GM12878 (cell line): ENCODE data around the gene CEBPB. TPM values are rescaled to one million over a fixed set of nuclear protein-coding genes. Genes with fewer than 3 reads are reported as not detected.

Experiments used
- ATAC-seq: fragments of 200-7000 bp; cut with Tn5 transposase; 3 replicates; pipeline ENCODE4 v1.9.1; 2020; ENCODE audit warnings: mild to moderate bottlenecking, moderate library complexity
- BruUV-seq: library from RNA; stranded (reverse); fragments of 400-500 nt; replicated peaks from 2 replicates; lab custom pipeline; 2021; lab: Mats Ljungman, UMichigan
- CTCF ChIA-PET: fragments of 300-600 bp; sonication (Branson Sonifier 250); formaldehyde crosslinking; extraction: SDS; loops from one replicate; lab custom pipeline; 2021; ENCODE audit warnings: inconsistent platforms; lab: Yijun Ruan, JAX
- POLR2A ChIA-PET: fragments of 350-600 bp; formaldehyde crosslinking; extraction: SDS; loops from one replicate; lab custom pipeline; 2021; ENCODE audit warnings: inconsistent platforms; lab: Charles Lee
- RAD21 ChIA-PET: fragments of 300-600 bp; sonication (Branson Sonifier 250); formaldehyde crosslinking; loops from one replicate; lab custom pipeline; 2023; ENCODE audit warnings: antibody characterized with exemption; ENCODE audit not compliant: unreplicated experiment; lab: Charles Lee
- SMC1A ChIA-PET: fragments of 300-600 bp; sonication (Branson Sonifier 250); formaldehyde crosslinking; loops from one replicate; lab custom pipeline; 2023; ENCODE audit not compliant: unreplicated experiment, uncharacterized antibody; lab: Charles Lee
- DNase-seq: peaks from one replicate; pipeline ENCODE4 v3.0.0-alpha.2; 2011; ENCODE audit warnings: low read depth, low spot score
- FAIRE-seq: peaks from 3 replicates; lab custom pipeline; 2011; peaks lifted over from hg19 to GRCh38; lab: Jason Lieb, UNC
- H2AFZ ChIP-seq: 2 replicates; pipeline ENCODE4 v1.6.0; 2011; ENCODE audit warnings: low read depth, low read length, control low read depth; ENCODE audit not compliant: control insufficient read depth
- H3K27ac ChIP-seq: 2 replicates; pipeline ENCODE4 v1.5.1; 2011; ENCODE audit warnings: control low read depth; ENCODE audit not compliant: control insufficient read depth, insufficient read depth
- H3K27me3 ChIP-seq, 2 experiments: replicated peaks in 1 of 2; 2 replicates each; pipeline versions ENCODE4 v1.6.0 to v1.6.1; 2011; ENCODE audit warnings: low read length in 1 of 2; ENCODE audit not compliant: control insufficient read depth in 2 of 2, insufficient read depth in 2 of 2
- H3K36me3 ChIP-seq, 2 experiments: 2 replicates each; pipeline ENCODE4 v1.5.1; 2011; ENCODE audit warnings: low read length in 1 of 2; ENCODE audit not compliant: control insufficient read depth in 2 of 2, insufficient read depth in 2 of 2
- H3K4me1 ChIP-seq: 2 replicates; pipeline ENCODE4 v1.6.1; 2011; ENCODE audit warnings: mild to moderate bottlenecking, low read length, moderate library complexity, mixed read lengths; ENCODE audit not compliant: control insufficient read depth, insufficient read depth
- H3K4me2 ChIP-seq: 2 replicates; pipeline ENCODE4 v1.6.0; 2011; ENCODE audit warnings: control low read depth; ENCODE audit not compliant: control insufficient read depth, insufficient read depth
- H3K4me3 ChIP-seq: fragments of 200-600 bp; sonication (generic); 2 replicates; pipeline ENCODE4 v1.5.1; 2016
- H3K79me2 ChIP-seq: 2 replicates; pipeline ENCODE4 v1.6.0; 2011; ENCODE audit warnings: low read length; ENCODE audit not compliant: control insufficient read depth, insufficient read depth
- H3K9ac ChIP-seq: 2 replicates; pipeline ENCODE4 v1.8.0; 2011; ENCODE audit warnings: low read length, control low read depth, mixed read lengths; ENCODE audit not compliant: control insufficient read depth, insufficient read depth
- H3K9me3 ChIP-seq: replicated peaks from 3 replicates; pipeline ENCODE4 v1.5.1; 2011; ENCODE audit warnings: mild to moderate bottlenecking, low read length; ENCODE audit not compliant: control insufficient read depth, insufficient read depth
- H4K20me1 ChIP-seq: 2 replicates; pipeline ENCODE4 v1.6.0; 2011; ENCODE audit not compliant: control insufficient read depth, insufficient read depth
- CREM ChIP-seq: IDR thresholded peaks from 2 replicates; pipeline ENCODE4 v1.6.1; 2014; ENCODE audit warnings: antibody characterized with exemption, low read depth
- ELK1 ChIP-seq: IDR thresholded peaks from 2 replicates; pipeline ENCODE4 v1.6.1; 2012; ENCODE audit warnings: low read depth, low read length, improper control_type of control experiment
- ESRRA ChIP-seq: IDR thresholded peaks from 2 replicates; pipeline ENCODE4 v1.6.1; 2012; ENCODE audit warnings: mild to moderate bottlenecking, low read length, improper control_type of control experiment
- GATAD2B ChIP-seq: fragments of 450-650 bp; conservative IDR thresholded peaks from 2 replicates; pipeline ENCODE4 v1.6.1; 2017; ENCODE audit warnings: low read depth, mild to moderate bottlenecking, moderate library complexity
- IKZF1 ChIP-seq: fragments of 450-650 bp; conservative IDR thresholded peaks from 2 replicates; pipeline ENCODE4 v1.6.1; 2017; ENCODE audit warnings: antibody characterized with exemption, mild to moderate bottlenecking
- IRF3 ChIP-seq: fragments of 450-650 bp; IDR thresholded peaks from 2 replicates; pipeline ENCODE4 v1.6.1; 2014; ENCODE audit warnings: mild to moderate bottlenecking
- IRF4 ChIP-seq: IDR thresholded peaks from 2 replicates; pipeline ENCODE4 v1.6.1; 2011; ENCODE audit warnings: low read depth, low read length
- MAX ChIP-seq: IDR thresholded peaks from 2 replicates; pipeline ENCODE4 v1.6.1; 2012; ENCODE audit warnings: low read depth, low read length, improper control_type of control experiment
- NR2C1 ChIP-seq: fragments of 450-650 bp; IDR thresholded peaks from 2 replicates; pipeline ENCODE4 v1.6.1; 2017; ENCODE audit warnings: antibody characterized with exemption, mild to moderate bottlenecking, moderate library complexity
- POLR2A ChIP-seq: IDR thresholded peaks from 2 replicates; pipeline ENCODE4 v1.6.1; 2011; ENCODE audit warnings: low read depth, mild to moderate bottlenecking, low read length
- POLR2AphosphoS2 ChIP-seq: IDR thresholded peaks from 2 replicates; pipeline ENCODE4 v1.6.1; 2011; ENCODE audit warnings: low read depth, mild to moderate bottlenecking, low read length, improper control_type of control experiment, moderate library complexity
- RCOR1 ChIP-seq: conservative IDR thresholded peaks from 2 replicates; pipeline ENCODE4 v1.6.1; 2012; ENCODE audit warnings: low read depth, low read length, improper control_type of control experiment
- RUNX3 ChIP-seq: IDR thresholded peaks from 2 replicates; pipeline ENCODE4 v1.6.1; 2012; ENCODE audit warnings: low read length, inconsistent platforms
- YY1 ChIP-seq: IDR thresholded peaks from 2 replicates; pipeline ENCODE4 v1.6.1; 2011; ENCODE audit warnings: low read depth, mild to moderate bottlenecking, low read length
- WGBS: methylation state at CpG from one replicate; pipeline ENCODE4 v1.1.6; 2016; ENCODE audit warnings: low lambda C conversion rate; ENCODE audit not compliant: insufficient replicate concordance, insufficient coverage; ENCODE audit errors: missing lambda C conversion rate; 5-methylcytosine and 5-hydroxymethylcytosine counted together
- in situ Hi-C: fragments of 300-500 bp; cut with MboI; formaldehyde crosslinking; loops from 9 replicates; pipeline ENCODE4 v1.14.3; 2018; ENCODE audit warnings: mixed read lengths
- intact Hi-C: fragments of 100-400 bp; cut with micrococcal nuclease; formaldehyde crosslinking; loops from one replicate; pipeline ENCODE4 v1.14.2; 2022; ENCODE audit not compliant: unreplicated experiment
- polyA plus RNA-seq, 11 experiments: library from polyadenylated mRNA; depleted of rRNA in 4 of 11; unstranded in 6 of 11; stranded (reverse) in 5 of 11; fragments of >200 nt; fragmentation: Nextera tagmentation in 4 of 11; fragmentation: Illumina TruSeq in 1 of 11; extraction: Ambion mirVana in 4 of 11; extraction: Trizol in 1 of 11; gene quantifications; 1 replicate in 1 of 11; 2 replicates in 10 of 11; pipeline versions ENCODE4 v1.2.1 to v1.2.3, GENCODE V29; 2011 to 2016; ENCODE audit warnings: inconsistent platforms in 2 of 11, missing spikeins in 2 of 11, low read depth in 1 of 11
- total RNA-seq, 4 experiments: library from RNA; depleted of rRNA in 3 of 4; stranded (reverse); fragments of >200 nt in 3 of 4; fragmentation: Illumina TruSeq in 1 of 4; extraction: Trizol in 1 of 4; gene quantifications; 2 replicates each; pipeline versions ENCODE4 v1.2.1 to v1.2.3, GENCODE V29; 2013 to 2021

Gene CEBPB
- total and polyA plus RNA-seq, 10 of the 15 experiments (the other 5 are each of a cell fraction or from before 2014, with no cell fraction given): 0.18 to 8.8 (median 1.6) TPM

- H3K27ac ChIP-seq: no peak overlapping the region
- H3K79me2 ChIP-seq: peaks cover 12% of the 10 kb centered on the region
- no peaks in the 10 kb centered on the region for H3K9me3 ChIP-seq
- H3K4me2 ChIP-seq: no peak overlapping the region
- H3K4me1 ChIP-seq: peaks cover 7% of the 10 kb centered on the region
- no peak for FAIRE-seq
- no peak overlapping the region for H3K4me3 ChIP-seq
- RAD21 ChIA-PET: no interaction called here
- H3K27me3 ChIP-seq: no peaks in the 10 kb centered on the region
- POLR2A ChIA-PET: no interaction called here
- SMC1A ChIA-PET: no interaction called here
- intact Hi-C loops: no loop called here
- H3K36me3 ChIP-seq: no peaks in the 10 kb centered on the region
- DNase-seq: no peak
- peak; percentile 40; the same call in 1 of the 2 replicates for TF ChIP-seq POLR2A
- TF ChIP-seq NR2C1: no peak
- 87% methylated on average over 7 of the region's 7 CpGs for WGBS
- CTCF ChIA-PET: no interaction called here
- H2AFZ ChIP-seq: no peak overlapping the region
- BruUV-seq: no TSS peak
- in situ Hi-C loops: no loop called here
- ATAC-seq: no peak
- H3K9ac ChIP-seq: no peak overlapping the region
- no peaks in the 10 kb centered on the region for H4K20me1 ChIP-seq
Measured at GRCh38 chr20:50194422-50194830, 3.8 kb downstream of the CEBPB start.

GRCh38 chr20:50194831-50195523 lies 4.3 kb downstream of the CEBPB start:
- no peak for ATAC-seq
- H3K4me2 ChIP-seq: no peak overlapping the region
- TF ChIP-seq GATAD2B: no peak
- TF ChIP-seq MAX: no peak
- no peak for TF ChIP-seq IRF3
- TF ChIP-seq POLR2AphosphoS2: no peak
- TF ChIP-seq RCOR1: no peak
- no peak for TF ChIP-seq ESRRA
- TF ChIP-seq ELK1: no peak
- no peak for TF ChIP-seq IKZF1
- TF ChIP-seq CREM: no peak
- TF ChIP-seq YY1: no peak
- TF ChIP-seq RUNX3: no peak
- TF ChIP-seq IRF4: no peak
- TF ChIP-seq, all 136 proteins: peak for 0
- no peaks in the 10 kb centered on the region for H4K20me1 ChIP-seq
- ChIA-PET RAD21 (no interaction called here), SMC1A (no interaction called here), CTCF (interaction anchor here (0.8 kb wide), 1 partner anchor 217 kb away, joined by 3 read pairs; no protein-coding TSS in a partner anchor), POLR2A (interaction anchor here (0.6 kb wide), 1 partner anchor 91 kb away, joined by 3 read pairs; no protein-coding TSS in a partner anchor)
- no peak overlapping the region for H3K9ac ChIP-seq
- H3K27ac ChIP-seq: no peak overlapping the region
- H3K79me2 ChIP-seq: peaks cover 12% of the 10 kb centered on the region
- H3K27me3 ChIP-seq: no peaks in the 10 kb centered on the region
- H3K4me1 ChIP-seq: peaks cover 7% of the 10 kb centered on the region
- H3K4me3 ChIP-seq: no peak overlapping the region
- DNase-seq (no peak), FAIRE-seq (no peak)
- no peaks in the 10 kb centered on the region; the same call in 2 of the 3 replicates for H3K9me3 ChIP-seq
- in situ Hi-C loops (no loop called here), intact Hi-C loops (no loop called here)
- no peak overlapping the region for H2AFZ ChIP-seq
- WGBS: 91% methylated on average over 8 of the region's 8 CpGs
- no peaks in the 10 kb centered on the region for H3K36me3 ChIP-seq
- BruUV-seq: no TSS peak
